Adrenal gland (tissue), 12 donors: ENCODE measurements around the gene MINAR1. TPM values are rescaled to one million over a fixed set of nuclear protein-coding genes. Genes with fewer than 3 reads are reported as not detected.

ENCODE experiments used
- DNase-seq, 7 donors: peaks; one replicate each; pipeline ENCODE4 v3.0.0-alpha.2; 2019 to 2020
- H3K27ac ChIP-seq, 5 donors: fragments of 200-600 bp; sonication (generic) in 4 of 5; 1 replicate in 3 of 5; 2 replicates in 2 of 5; pipeline versions ENCODE4 v1.5.1 to v1.8.0; 2016 to 2020; ENCODE audit warnings: mild to moderate bottlenecking in 1 of 5
- H3K27me3 ChIP-seq: fragments of 200-600 bp; 2 replicates; pipeline ENCODE4 v1.8.0; 2021
- H3K36me3 ChIP-seq, 2 donors: fragments of 200-600 bp; replicated peaks in 1 of 2; 1 replicate in 1 of 2; 2 replicates in 1 of 2; pipeline versions ENCODE4 v1.5.1 to v1.8.0; 2018 to 2022
- H3K4me1 ChIP-seq, 2 donors: fragments of 200-600 bp; replicated peaks in 1 of 2; 1 replicate in 1 of 2; 2 replicates in 1 of 2; pipeline versions ENCODE4 v1.5.1 to v1.8.0; 2018 to 2021
- H3K4me3 ChIP-seq, 4 donors: fragments of 200-600 bp; sonication (generic) in 3 of 4; one replicate each; pipeline ENCODE4 v1.5.1; 2016 to 2018
- H3K9me3 ChIP-seq, 3 donors: fragments of 200-600 bp; sonication (generic) in 1 of 3; replicated peaks in 1 of 3; 1 replicate in 2 of 3; 2 replicates in 1 of 3; pipeline versions ENCODE4 v1.5.1 to v1.8.0; 2016 to 2021
- CTCF ChIP-seq, 6 experiments: fragments of 450-650 bp in 4 of 6; fragments of 200-600 bp in 2 of 6; sonication (generic) in 1 of 6; IDR thresholded peaks; 1 replicate in 5 of 6; 2 replicates in 1 of 6; pipeline versions ENCODE4 v1.5.1 to v1.8.0; 2016 to 2021; ENCODE audit warnings: antibody characterized with exemption in 6 of 6, mild to moderate bottlenecking in 2 of 6, moderate library complexity in 1 of 6
- POLR2A ChIP-seq, 2 donors: fragments of 450-650 bp; IDR thresholded peaks; one replicate each; pipeline ENCODE4 v1.6.1; 2017; ENCODE audit warnings: antibody characterized with exemption in 2 of 2, mild to moderate bottlenecking in 2 of 2, moderate library complexity in 1 of 2
- WGBS, 4 donors: extraction: QIAGEN DNeasy Blood & Tissue Kit in 2 of 4; methylation state at CpG; one replicate each; pipeline versions ENCODE4 v1.1.5 to v1.1.7; 2013 to 2017; 5-methylcytosine and 5-hydroxymethylcytosine counted together
- intact Hi-C, 2 donors: fragments of 100-400 bp; cut with DNase I; formaldehyde crosslinking; loops; one replicate each; pipeline versions ENCODE4 v1.14.1 to v1.15.0; 2022 to 2023
- polyA plus RNA-seq, 3 donors: library from polyadenylated mRNA; stranded (reverse); fragments of 200-250 nt in 2 of 3; fragments of 350-450 nt in 1 of 3; fragmentation: Illumina TruSeq in 1 of 3; extraction: RNeasy Lipid Tissue Mini Kit (QIAGEN cat#74804) in 1 of 3; gene quantifications; one replicate each; pipeline ENCODE4 v1.2.3, GENCODE V29; 2013 to 2014
- total RNA-seq, 9 donors: library from RNA; depleted of rRNA in 4 of 9; stranded (reverse); fragments of >200 nt in 4 of 9; fragments of 120-200 nt in 1 of 9; fragmentation: NEBNext Ultra II Directional in 1 of 9; extraction: Animal tissue kit (Norgen Biotek cat#: 25700) in 1 of 9; gene quantifications; one replicate each; pipeline versions ENCODE4 v1.1.0 to v1.2.4, GENCODE V29; 2013 to 2023
- donor health status: healthy with polysubstance abuse.
- donor health status: Bipolar disorder and iron deficiency.
- donor health status: DM: yes; HTN: yes; CAD: no.
- donor health status: DM: no; HTN: no; CAD: no.
- donor health status: DM: no; HTN: no; CAD: no.
- donor health status: DM: yes; HTN: yes; CAD: no.

Gene MINAR1
- total and polyA plus RNA-seq, 12 donors: 0.89 to 43.8 (median 19.2) TPM

- intact Hi-C loops: no loop called here
Measured at GRCh38 chr15:79430901-79431635, 1.1 kb upstream of the MINAR1 start.

GRCh38 chr15:79432345-79433275, 474 bp downstream of the MINAR1 start:
- 5 to 19% (median 10%) methylated on average over 20 to 84 of the region's 84 CpGs for WGBS, 4 donors
- Histone ChIP-seq H3K4me3 (peak overlapping the region in 2 of 4 donors; percentile 27 to 60), H3K27ac (peak overlapping the region in 3 of 5 donors; percentile 68 to 78 (median 70)), H3K9me3 (no peaks in the 10 kb centered on the region), H3K27me3 (peaks cover 17% of the 10 kb centered on the region), H3K4me1 (peaks cover 0 to 8% of the 10 kb centered on the region in 2 donors), H3K36me3 (no peaks in the 10 kb centered on the region)
- intact Hi-C loops: no loop called here
- DNase-seq: no peak
- TF ChIP-seq POLR2A (IDR thresholded peaks at IDR 0.05): no peak
- TF ChIP-seq CTCF (IDR thresholded peaks at IDR 0.05): no peak

More at GRCh38 chr15:79430901-79431635, 1.1 kb upstream of the MINAR1 start:
- Histone ChIP-seq H3K27ac (peak overlapping the region in 3 of 5 donors; percentile 68 to 78 (median 70)), H3K4me1 (no peaks in the 10 kb centered on the region), H3K27me3 (peaks cover 17% of the 10 kb centered on the region), H3K4me3 (peak overlapping the region in 2 of 4 donors; percentile 27 to 60), H3K9me3 (no peaks in the 10 kb centered on the region), H3K36me3 (no peaks in the 10 kb centered on the region)
- TF ChIP-seq POLR2A (IDR thresholded peaks at IDR 0.05) (no peak), CTCF (IDR thresholded peaks at IDR 0.05) (no peak)
- peak in 2 of 7 donors; percentile 25 to 33 for DNase-seq
- whole genome bisulfite sequencing, 4 donors: 11 to 25% (median 17%) methylated on average over 9 to 14 of the region's 14 CpGs

GRCh38 chr15:79433276-79433990, 1.3 kb downstream of the MINAR1 start:
- Histone ChIP-seq H3K4me3 (peak overlapping the region in 2 of 4 donors; percentile 25 to 60), H3K9me3 (no peaks in the 10 kb centered on the region), H3K36me3 (no peaks in the 10 kb centered on the region), H3K27me3 (peaks cover 17% of the 10 kb centered on the region), H3K4me1 (peaks cover 0 to 8% of the 10 kb centered on the region in 2 donors), H3K27ac (peak overlapping the region in 1 of 5 donors; percentile 78)
- 35 to 56% (median 46%) methylated on average over 12 of the region's 12 CpGs for WGBS, 4 donors
- intact Hi-C loops: no loop called here
- DNase-seq: peak in 1 of 7 donors; percentile 39
- TF ChIP-seq CTCF (IDR thresholded peaks at IDR 0.05): peak in 2 of 6 experiments; percentile 18 to 19
- no peak for TF ChIP-seq POLR2A (IDR thresholded peaks at IDR 0.05)
